IMR-90 (cell line): ENCODE measurements around the gene OLFM3. TPM values are rescaled to one million over a fixed set of nuclear protein-coding genes. Genes with fewer than 3 reads are reported as not detected.

Experiments used
- ATAC-seq: fragments of 200-7000 bp; cut with Tn5 transposase; 2 replicates; pipeline ENCODE4 v1.9.1; 2020; ENCODE audit warnings: low read depth, mild to moderate bottlenecking, moderate library complexity
- BruUV-seq: library from RNA; stranded (reverse); fragments of 400-500 nt; replicated peaks from 2 replicates; lab custom pipeline; 2021; lab: Mats Ljungman, UMichigan
- CTCF ChIA-PET: fragments of 300-600 bp; formaldehyde crosslinking; extraction: SDS; loops from one replicate; lab custom pipeline; 2021; ENCODE audit warnings: antibody characterized with exemption; lab: Yijun Ruan, JAX
- POLR2A ChIA-PET: fragments of 300-600 bp; sonication (Branson Sonifier 250); formaldehyde crosslinking; loops from one replicate; lab custom pipeline; 2022; ENCODE audit warnings: antibody characterized with exemption; ENCODE audit not compliant: unreplicated experiment; lab: Charles Lee
- DNase-seq: peaks from one replicate; pipeline ENCODE4 v3.0.0; 2013
- H2AFZ ChIP-seq: replicated peaks from 2 replicates; pipeline ENCODE3; 2013; ENCODE audit warnings: low read length, mild to moderate bottlenecking; ENCODE audit not compliant: poor library complexity
- H2AK5ac ChIP-seq: 2 replicates; pipeline ENCODE4 v1.6.1; 2013; ENCODE audit warnings: low read depth, low read length, inconsistent platforms
- H2AK9ac ChIP-seq: replicated peaks from 2 replicates; pipeline ENCODE3; 2013; ENCODE audit warnings: mild to moderate bottlenecking, low read depth, low read length, moderate library complexity; ENCODE audit not compliant: poor library complexity
- H2BK120ac ChIP-seq: 2 replicates; pipeline ENCODE4 v1.6.1; 2013; ENCODE audit warnings: low read depth, low read length, inconsistent platforms
- H2BK15ac ChIP-seq: 3 replicates; pipeline ENCODE4 v1.6.1; 2013; ENCODE audit warnings: low read depth, low read length, inconsistent platforms
- H2BK20ac ChIP-seq: 2 replicates; pipeline ENCODE4 v1.6.1; 2013; ENCODE audit warnings: low read depth, mild to moderate bottlenecking, inconsistent platforms, low read length, moderate library complexity
- H2BK5ac ChIP-seq: 2 replicates; pipeline ENCODE4 v1.6.1; 2013; ENCODE audit warnings: mild to moderate bottlenecking, low read depth, low read length, inconsistent platforms; ENCODE audit not compliant: poor library complexity, severe bottlenecking
- H3K14ac ChIP-seq: replicated peaks from 2 replicates; pipeline ENCODE4 v1.6.1; 2013; ENCODE audit warnings: low read depth, low read length, inconsistent platforms
- H3K18ac ChIP-seq: 2 replicates; pipeline ENCODE4 v1.6.1; 2013; ENCODE audit warnings: low read depth, low read length, control low read depth
- H3K23ac ChIP-seq: 2 replicates; pipeline ENCODE4 v1.6.1; 2013; ENCODE audit warnings: low read depth, low read length, inconsistent platforms
- H3K27ac ChIP-seq: 2 replicates; pipeline ENCODE4 v1.5.1; 2013; ENCODE audit warnings: mild to moderate bottlenecking, control low read depth, low read length; ENCODE audit not compliant: insufficient read depth
- H3K27me3 ChIP-seq: 2 replicates; pipeline ENCODE4 v1.6.1; 2013; ENCODE audit warnings: low read length; ENCODE audit not compliant: control insufficient read depth, insufficient read depth
- H3K36me3 ChIP-seq: 2 replicates; pipeline ENCODE4 v1.6.1; 2013; ENCODE audit warnings: low read length, mixed read lengths; ENCODE audit not compliant: control insufficient read depth, insufficient read depth
- H3K4ac ChIP-seq: 2 replicates; pipeline ENCODE4 v1.6.1; 2013; ENCODE audit warnings: low read depth, low read length, inconsistent platforms
- H3K4me1 ChIP-seq: 2 replicates; pipeline ENCODE4 v1.6.1; 2013; ENCODE audit warnings: low read length, mixed read lengths; ENCODE audit not compliant: control insufficient read depth, insufficient read depth
- H3K4me2 ChIP-seq: 2 replicates; pipeline ENCODE4 v1.6.1; 2013; ENCODE audit warnings: low read depth, mild to moderate bottlenecking, control low read depth, low read length, moderate library complexity
- H3K4me3 ChIP-seq: 2 replicates; pipeline ENCODE4 v1.5.1; 2013; ENCODE audit warnings: low read depth, mild to moderate bottlenecking, control low read depth, low read length, moderate library complexity; ENCODE audit not compliant: insufficient read depth
- H3K56ac ChIP-seq: 2 replicates; pipeline ENCODE4 v1.6.1; 2013; ENCODE audit warnings: low read length, inconsistent platforms; ENCODE audit not compliant: insufficient read depth; ENCODE audit errors: extremely low read depth
- H3K79me1 ChIP-seq, 2 experiments: 2 replicates each; pipeline ENCODE4 v1.6.1; 2013; ENCODE audit warnings: low read length in 2 of 2, inconsistent platforms in 1 of 2, low read depth in 1 of 2
- H3K9ac ChIP-seq: 2 replicates; pipeline ENCODE4 v1.6.1; 2013; ENCODE audit warnings: low read depth, low read length, control low read depth
- H3K9me1 ChIP-seq: 2 replicates; pipeline ENCODE4 v1.6.1; 2013; ENCODE audit warnings: low read length, inconsistent platforms; ENCODE audit not compliant: insufficient read depth
- H3K9me3 ChIP-seq: 2 replicates; pipeline ENCODE4 v1.6.1; 2013; ENCODE audit warnings: low read length; ENCODE audit not compliant: control insufficient read depth, insufficient read depth
- H4K20me1 ChIP-seq: 2 replicates; pipeline ENCODE4 v1.6.1; 2013; ENCODE audit warnings: low read length, inconsistent platforms; ENCODE audit not compliant: insufficient read depth
- H4K5ac ChIP-seq: 2 replicates; pipeline ENCODE4 v1.6.1; 2013; ENCODE audit warnings: mild to moderate bottlenecking, low read depth, low read length, control low read depth
- H4K8ac ChIP-seq, 2 experiments: 2 replicates each; pipeline ENCODE4 v1.6.1; 2013; ENCODE audit warnings: low read depth in 2 of 2, low read length in 2 of 2, control low read depth in 1 of 2, inconsistent platforms in 1 of 2
- H4K91ac ChIP-seq: 2 replicates; pipeline ENCODE4 v1.6.1; 2013; ENCODE audit warnings: low read depth, low read length, inconsistent platforms; ENCODE audit not compliant: insufficient read depth
- BHLHE40 ChIP-seq: fragments of 150-350 bp; IDR thresholded peaks from 2 replicates; pipeline ENCODE4 v1.6.1; 2016; ENCODE audit warnings: mild to moderate bottlenecking, low read depth, low read length
- CEBPB ChIP-seq: IDR thresholded peaks from 2 replicates; pipeline ENCODE4 v1.6.1; 2012; ENCODE audit warnings: low read depth, low read length, improper control_type of control experiment
- CHD1 ChIP-seq: IDR thresholded peaks from 2 replicates; pipeline ENCODE4 v1.6.1; 2012; ENCODE audit warnings: low read depth, low read length, improper control_type of control experiment
- FOS ChIP-seq: fragments of 150-350 bp; IDR thresholded peaks from 2 replicates; pipeline ENCODE4 v1.6.1; 2016; ENCODE audit warnings: low read depth, low read length
- MAFK ChIP-seq: IDR thresholded peaks from 2 replicates; pipeline ENCODE4 v1.6.1; 2012; ENCODE audit warnings: low read depth, low read length, improper control_type of control experiment
- MAZ ChIP-seq: IDR thresholded peaks from 2 replicates; pipeline ENCODE4 v1.6.1; 2012; ENCODE audit warnings: low read depth, mild to moderate bottlenecking, low read length, improper control_type of control experiment, moderate library complexity, borderline replicate concordance
- MXI1 ChIP-seq: IDR thresholded peaks from 2 replicates; pipeline ENCODE4 v1.6.1; 2012; ENCODE audit warnings: low read depth, mild to moderate bottlenecking, low read length, moderate library complexity, borderline replicate concordance
- NFE2L2 ChIP-seq: fragments of 150-350 bp; IDR thresholded peaks from 2 replicates; pipeline ENCODE4 v1.6.1; 2016; ENCODE audit warnings: low read depth, mild to moderate bottlenecking, low read length
- POLR2A ChIP-seq: IDR thresholded peaks from 2 replicates; pipeline ENCODE4 v1.6.1; 2012; ENCODE audit warnings: mild to moderate bottlenecking, low read depth, low read length
- RAD21 ChIP-seq: IDR thresholded peaks from 2 replicates; pipeline ENCODE4 v1.6.1; 2012; ENCODE audit warnings: low read length, improper control_type of control experiment
- RCOR1 ChIP-seq: IDR thresholded peaks from 2 replicates; pipeline ENCODE4 v1.6.1; 2012; ENCODE audit warnings: mild to moderate bottlenecking, low read length, improper control_type of control experiment; ENCODE audit not compliant: insufficient replicate concordance
- RFX5 ChIP-seq: IDR thresholded peaks from 2 replicates; pipeline ENCODE4 v1.8.0; 2012; ENCODE audit warnings: low read depth, mild to moderate bottlenecking, low read length, moderate library complexity
- SMC3 ChIP-seq: fragments of 150-350 bp; IDR thresholded peaks from 2 replicates; pipeline ENCODE4 v1.6.1; 2016; ENCODE audit warnings: low read depth, mild to moderate bottlenecking, antibody characterized with exemption, low read length, moderate library complexity
- WGBS, 2 experiments: methylation state at CpG; one replicate each; pipeline versions ENCODE4 v1.1.5 to v1.1.7; 2013; ENCODE audit warnings: missing lambda C conversion rate in 2 of 2; ENCODE audit not compliant: insufficient read length in 1 of 2; ENCODE audit errors: extremely low coverage in 2 of 2; 5-methylcytosine and 5-hydroxymethylcytosine counted together
- dilution Hi-C: fragments of 300-500 bp; cut with HindIII; formaldehyde crosslinking; loops from one replicate; pipeline ENCODE4 v1.14.3; 2018; ENCODE audit warnings: low sequenced_read_pairs; ENCODE audit not compliant: unreplicated experiment
- in situ Hi-C: fragments of 300-500 bp; cut with MboI; formaldehyde crosslinking; loops from 3 replicates; pipeline ENCODE4 v1.14.3; 2019; ENCODE audit warnings: low sequenced_read_pairs, inconsistent platforms, mixed read lengths
- intact Hi-C: fragments of 100-400 bp; cut with micrococcal nuclease; formaldehyde crosslinking; loops from 2 replicates; pipeline ENCODE4 v1.10.0; 2022
- polyA plus RNA-seq, 3 experiments: library from polyadenylated mRNA; depleted of rRNA; stranded (reverse); fragments of >200 nt; gene quantifications; 2 replicates each; pipeline ENCODE4 v1.2.3, GENCODE V29; 2012; ENCODE audit warnings: low replicate concordance in 1 of 3
- total RNA-seq: library from RNA; depleted of rRNA; stranded (reverse); fragments of >200 nt; gene quantifications from 2 replicates; pipeline ENCODE4 v1.2.3, GENCODE V29; 2012
- TF ChIP-seq, protein P1 (sequence below): fragments of 150-350 bp; IDR thresholded peaks from 2 replicates; pipeline ENCODE4 v1.6.1; 2016; ENCODE audit warnings: low read depth, mild to moderate bottlenecking, low read length, moderate library complexity, borderline replicate concordance
- TF ChIP-seq, protein P2 (sequence below): conservative IDR thresholded peaks from 2 replicates; pipeline ENCODE4 v1.5.1; 2012; ENCODE audit warnings: mild to moderate bottlenecking, low read depth, low read length, improper control_type of control experiment
- TF ChIP-seq, protein P3 (sequence below): fragments of 150-350 bp; IDR thresholded peaks from 2 replicates; pipeline ENCODE4 v1.6.1; 2017; ENCODE audit warnings: mild to moderate bottlenecking, antibody characterized with exemption, low read length, low read depth

OLFM3 gene
- total and polyA plus RNA-seq, 2 of the 4 experiments (the other 2 are of a cell fraction) = not detected

DNA sequence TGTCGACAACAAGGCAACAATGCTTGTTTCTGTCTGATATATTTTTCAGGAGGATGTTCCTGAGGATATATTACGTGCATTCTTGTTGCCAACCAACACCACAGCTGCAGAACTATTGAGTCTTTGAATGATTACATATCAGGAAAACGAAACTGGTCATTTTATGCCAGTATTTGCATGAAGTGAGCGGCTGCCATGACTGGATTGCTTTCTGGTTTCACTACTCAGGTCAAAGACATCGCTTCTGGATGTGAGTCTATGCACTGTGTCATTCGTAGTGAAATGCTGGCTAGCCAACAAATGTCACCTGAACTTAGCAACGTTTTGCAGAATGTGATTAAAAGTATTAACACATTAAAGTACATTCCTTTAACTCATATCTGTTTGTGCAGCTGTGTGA, 35.8 kb upstream of the OLFM3 start:
- BruUV-seq = no TSS peak
- H3K27ac ChIP-seq = no peak overlapping the region

More for the DNA sequence above, 35.8 kb upstream of the OLFM3 start:
- no peaks in the 10 kb centered on the region for H3K79me1 ChIP-seq
- dilution Hi-C loops = no loop called here
- H3K18ac ChIP-seq = no peak overlapping the region
- 0% methylated on average over 1 of the region's 7 CpGs; no CpG with 5 or more reads in 1 of the 2 experiments for WGBS, 2 experiments
- no peak overlapping the region for H3K4me3 ChIP-seq
- no peak overlapping the region for H2BK120ac ChIP-seq
- TF ChIP-seq, protein P1, sequence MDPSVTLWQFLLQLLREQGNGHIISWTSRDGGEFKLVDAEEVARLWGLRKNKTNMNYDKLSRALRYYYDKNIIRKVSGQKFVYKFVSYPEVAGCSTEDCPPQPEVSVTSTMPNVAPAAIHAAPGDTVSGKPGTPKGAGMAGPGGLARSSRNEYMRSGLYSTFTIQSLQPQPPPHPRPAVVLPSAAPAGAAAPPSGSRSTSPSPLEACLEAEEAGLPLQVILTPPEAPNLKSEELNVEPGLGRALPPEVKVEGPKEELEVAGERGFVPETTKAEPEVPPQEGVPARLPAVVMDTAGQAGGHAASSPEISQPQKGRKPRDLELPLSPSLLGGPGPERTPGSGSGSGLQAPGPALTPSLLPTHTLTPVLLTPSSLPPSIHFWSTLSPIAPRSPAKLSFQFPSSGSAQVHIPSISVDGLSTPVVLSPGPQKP = no peak
- no peak for TF ChIP-seq RCOR1
- TF ChIP-seq, protein P2, sequence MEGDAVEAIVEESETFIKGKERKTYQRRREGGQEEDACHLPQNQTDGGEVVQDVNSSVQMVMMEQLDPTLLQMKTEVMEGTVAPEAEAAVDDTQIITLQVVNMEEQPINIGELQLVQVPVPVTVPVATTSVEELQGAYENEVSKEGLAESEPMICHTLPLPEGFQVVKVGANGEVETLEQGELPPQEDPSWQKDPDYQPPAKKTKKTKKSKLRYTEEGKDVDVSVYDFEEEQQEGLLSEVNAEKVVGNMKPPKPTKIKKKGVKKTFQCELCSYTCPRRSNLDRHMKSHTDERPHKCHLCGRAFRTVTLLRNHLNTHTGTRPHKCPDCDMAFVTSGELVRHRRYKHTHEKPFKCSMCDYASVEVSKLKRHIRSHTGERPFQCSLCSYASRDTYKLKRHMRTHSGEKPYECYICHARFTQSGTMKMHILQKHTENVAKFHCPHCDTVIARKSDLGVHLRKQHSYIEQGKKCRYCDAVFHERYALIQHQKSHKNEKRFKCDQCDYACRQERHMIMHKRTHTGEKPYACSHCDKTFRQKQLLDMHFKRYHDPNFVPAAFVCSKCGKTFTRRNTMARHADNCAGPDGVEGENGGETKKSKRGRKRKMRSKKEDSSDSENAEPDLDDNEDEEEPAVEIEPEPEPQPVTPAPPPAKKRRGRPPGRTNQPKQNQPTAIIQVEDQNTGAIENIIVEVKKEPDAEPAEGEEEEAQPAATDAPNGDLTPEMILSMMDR = no peak
- no peak for TF ChIP-seq FOS
- no peak for TF ChIP-seq MAFK
- no peak for TF ChIP-seq CEBPB
- no peak for TF ChIP-seq MAZ
- TF ChIP-seq CHD1 = no peak
- TF ChIP-seq, protein P3, sequence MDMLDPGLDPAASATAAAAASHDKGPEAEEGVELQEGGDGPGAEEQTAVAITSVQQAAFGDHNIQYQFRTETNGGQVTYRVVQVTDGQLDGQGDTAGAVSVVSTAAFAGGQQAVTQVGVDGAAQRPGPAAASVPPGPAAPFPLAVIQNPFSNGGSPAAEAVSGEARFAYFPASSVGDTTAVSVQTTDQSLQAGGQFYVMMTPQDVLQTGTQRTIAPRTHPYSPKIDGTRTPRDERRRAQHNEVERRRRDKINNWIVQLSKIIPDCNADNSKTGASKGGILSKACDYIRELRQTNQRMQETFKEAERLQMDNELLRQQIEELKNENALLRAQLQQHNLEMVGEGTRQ = no peak
- TF ChIP-seq BHLHE40 = no peak
- TF ChIP-seq POLR2A = no peak
- TF ChIP-seq RAD21 = no peak
- TF ChIP-seq MXI1 = no peak
- no peak for TF ChIP-seq SMC3
- TF ChIP-seq NFE2L2 = no peak
- no peak for TF ChIP-seq RFX5
- H3K4ac ChIP-seq = no peak overlapping the region
- no peak overlapping the region for H2AFZ ChIP-seq
- DNase-seq (no peak), ATAC-seq (no peak)
- ChIA-PET POLR2A (no interaction called here), CTCF (no interaction called here)
- H3K4me1 ChIP-seq = no peaks in the 10 kb centered on the region
- H4K20me1 ChIP-seq = no peaks in the 10 kb centered on the region
- H3K23ac ChIP-seq = no peak overlapping the region
- no peaks in the 10 kb centered on the region for H3K36me3 ChIP-seq
- no peak overlapping the region for H3K56ac ChIP-seq
- H3K14ac ChIP-seq = no peak overlapping the region
- no peaks in the 10 kb centered on the region for H3K9me1 ChIP-seq
- no peak overlapping the region for H2AK5ac ChIP-seq
- H2AK9ac ChIP-seq = no peak overlapping the region
- H3K9me3 ChIP-seq = peaks cover 3% of the 10 kb centered on the region; the same call in 1 of the 2 replicates
- no peak overlapping the region for H4K8ac ChIP-seq
- no peak overlapping the region for H2BK5ac ChIP-seq
- no peak overlapping the region for H4K91ac ChIP-seq
- no peak overlapping the region for H2BK20ac ChIP-seq
- no peak overlapping the region for H4K5ac ChIP-seq
- H3K4me2 ChIP-seq = no peak overlapping the region
- intact Hi-C loops = no loop called here
- H3K9ac ChIP-seq = no peak overlapping the region
- no peak overlapping the region for H2BK15ac ChIP-seq
- no peaks in the 10 kb centered on the region for H3K27me3 ChIP-seq
- in situ Hi-C loops = no loop called here
